Erythroblast (primary cell): ENCODE measurements around the gene MAMLD1.

Experiments used
- GATA1 ChIP-seq: IDR thresholded peaks from 2 replicates; pipeline ENCODE4 v1.6.1; 2011; ENCODE audit warnings: low read depth, mild to moderate bottlenecking, control low read depth, low read length, moderate library complexity
- POLR2A ChIP-seq: IDR thresholded peaks from 2 replicates; pipeline ENCODE4 v1.6.1; 2011; ENCODE audit warnings: mild to moderate bottlenecking, low read length

GRCh38 chrX:150338615-150339014 lies 24.5 kb upstream of the MAMLD1 start:
- no peak for TF ChIP-seq POLR2A
- TF ChIP-seq GATA1: no peak
